Measurements from ENCODE around the gene FAT3.

FAT3 gene

GRCh38 chr11:92246630-92247029, 22.0 kb downstream of the FAT3 start:
- H3K36me3 ChIP-seq (replicated peaks; ENCODE audit: insufficient read depth, low read length): no peaks in the 10 kb centered on the region
- H3K27ac ChIP-seq (ENCODE audit: low read length): no peak overlapping the region
- no peaks in the 10 kb centered on the region for H3K79me2 ChIP-seq (ENCODE audit: low read length)
- no peaks in the 10 kb centered on the region for H3K9me3 ChIP-seq (replicated peaks; ENCODE audit: insufficient read depth, low read length)
- no peak overlapping the region for H3K9ac ChIP-seq (ENCODE audit: low read length)
- TF ChIP-seq CTCF (IDR thresholded peaks at IDR 0.05; ENCODE audit: low read length): no peak
- TF ChIP-seq EZH2phosphoT487 (IDR thresholded peaks at IDR 0.05; ENCODE audit: low read length): no peak
- no peak for TF ChIP-seq EZH2 (optimal IDR thresholded peaks at IDR 0.05; ENCODE audit: low read depth, low read length)
- H3F3A ChIP-seq (ENCODE audit: insufficient read depth, low read length): no peaks in the 10 kb centered on the region
- no peaks in the 10 kb centered on the region for H3K4me1 ChIP-seq (ENCODE audit: low read length)
- no peaks in the 10 kb centered on the region for H4K20me1 ChIP-seq (ENCODE audit: insufficient read depth, low read length)
- H3K27me3 ChIP-seq (replicated peaks; ENCODE audit: insufficient read depth, low read length): no peaks in the 10 kb centered on the region
- DNase-seq: no peak
- no peak overlapping the region for H2AFZ ChIP-seq (ENCODE audit: low read length)
- no peak overlapping the region for H3K4me3 ChIP-seq (ENCODE audit: low read length)
- H3K4me2 ChIP-seq (ENCODE audit: low read depth, low read length): no peak overlapping the region
- H3K9me2 ChIP-seq (replicated peaks; ENCODE audit: insufficient read depth, low read length): no peaks in the 10 kb centered on the region

GRCh38 chr11:92249156-92249753, 24.6 kb downstream of the FAT3 start:
- no peaks in the 10 kb centered on the region for H3K36me3 ChIP-seq (replicated peaks; ENCODE audit: insufficient read depth, low read length)
- DNase-seq: no peak
- no peaks in the 10 kb centered on the region for H4K20me1 ChIP-seq (ENCODE audit: insufficient read depth, low read length)
- H2AFZ ChIP-seq (ENCODE audit: low read length): no peak overlapping the region
- H3K9ac ChIP-seq (ENCODE audit: low read length): no peak overlapping the region
- TF ChIP-seq CTCF (IDR thresholded peaks at IDR 0.05; ENCODE audit: low read length) (no peak), EZH2phosphoT487 (IDR thresholded peaks at IDR 0.05; ENCODE audit: low read length) (no peak), EZH2 (optimal IDR thresholded peaks at IDR 0.05; ENCODE audit: low read depth, low read length) (no peak)
- no peaks in the 10 kb centered on the region for H3K27me3 ChIP-seq (replicated peaks; ENCODE audit: insufficient read depth, low read length)
- H3K4me1 ChIP-seq (ENCODE audit: low read length): no peaks in the 10 kb centered on the region
- no peaks in the 10 kb centered on the region for H3F3A ChIP-seq (ENCODE audit: insufficient read depth, low read length)
- H3K9me2 ChIP-seq (replicated peaks; ENCODE audit: insufficient read depth, low read length): no peaks in the 10 kb centered on the region
- H3K9me3 ChIP-seq (replicated peaks; ENCODE audit: insufficient read depth, low read length): no peaks in the 10 kb centered on the region
- H3K4me3 ChIP-seq (ENCODE audit: low read length): no peak overlapping the region
- no peak overlapping the region for H3K4me2 ChIP-seq (ENCODE audit: low read depth, low read length)
- no peak overlapping the region for H3K27ac ChIP-seq (ENCODE audit: low read length)
- no peaks in the 10 kb centered on the region for H3K79me2 ChIP-seq (ENCODE audit: low read length)

GRCh38 chr11:92251980-92252379, 27.4 kb downstream of the FAT3 start:
- H3K4me1 ChIP-seq (ENCODE audit: low read length): no peaks in the 10 kb centered on the region

More at GRCh38 chr11:92251980-92252379, 27.4 kb downstream of the FAT3 start:
- no peak overlapping the region for H3K4me3 ChIP-seq (ENCODE audit: low read length)
- no peak for DNase-seq
- H3K9me2 ChIP-seq (replicated peaks; ENCODE audit: insufficient read depth, low read length): no peaks in the 10 kb centered on the region
- H4K20me1 ChIP-seq (ENCODE audit: insufficient read depth, low read length): no peaks in the 10 kb centered on the region
- no peaks in the 10 kb centered on the region for H3K36me3 ChIP-seq (replicated peaks; ENCODE audit: insufficient read depth, low read length)
- no peaks in the 10 kb centered on the region for H3K27me3 ChIP-seq (replicated peaks; ENCODE audit: insufficient read depth, low read length)
- H3K4me2 ChIP-seq (ENCODE audit: low read depth, low read length): no peak overlapping the region
- H3K9me3 ChIP-seq (replicated peaks; ENCODE audit: insufficient read depth, low read length): no peaks in the 10 kb centered on the region
- TF ChIP-seq EZH2 (optimal IDR thresholded peaks at IDR 0.05; ENCODE audit: low read depth, low read length) (no peak), CTCF (IDR thresholded peaks at IDR 0.05; ENCODE audit: low read length) (no peak), EZH2phosphoT487 (IDR thresholded peaks at IDR 0.05; ENCODE audit: low read length) (no peak)
- H3F3A ChIP-seq (ENCODE audit: insufficient read depth, low read length): no peaks in the 10 kb centered on the region
- H2AFZ ChIP-seq (ENCODE audit: low read length): no peak overlapping the region
- H3K79me2 ChIP-seq (ENCODE audit: low read length): no peaks in the 10 kb centered on the region
- H3K9ac ChIP-seq (ENCODE audit: low read length): no peak overlapping the region
- H3K27ac ChIP-seq (ENCODE audit: low read length): no peak overlapping the region
